Ectodermal cell (in vitro differentiated cells): ENCODE results near the gene GLS.

ENCODE experiments used
- H3K27ac ChIP-seq: 2 replicates; pipeline ENCODE4 v1.7.0; 2013; ENCODE audit warnings: mild to moderate bottlenecking, low read depth, low read length; ENCODE audit not compliant: insufficient read depth, poor library complexity, severe bottlenecking
- H3K27me3 ChIP-seq: 2 replicates; pipeline ENCODE4 v1.7.0; 2013; ENCODE audit warnings: mild to moderate bottlenecking, low read length; ENCODE audit not compliant: insufficient read depth, control insufficient read depth, poor library complexity, severe bottlenecking
- H3K36me3 ChIP-seq: one replicate; pipeline ENCODE4 v1.7.0; 2013; ENCODE audit warnings: low read length; ENCODE audit not compliant: control insufficient read depth, insufficient read depth
- H3K4me1 ChIP-seq: one replicate; pipeline ENCODE4 v1.7.0; 2013; ENCODE audit warnings: low read length; ENCODE audit not compliant: control insufficient read depth, insufficient read depth
- H3K4me3 ChIP-seq: 2 replicates; pipeline ENCODE4 v1.7.0; 2013; ENCODE audit warnings: low read depth, low read length, control low read depth; ENCODE audit not compliant: insufficient read depth
- H3K9me3 ChIP-seq: 2 replicates; pipeline ENCODE4 v1.7.0; 2013; ENCODE audit warnings: mild to moderate bottlenecking, low read length, moderate library complexity; ENCODE audit not compliant: control insufficient read depth
- WGBS, 2 experiments: methylation state at CpG; one replicate each; pipeline ENCODE4 v1.1.7; 2013; ENCODE audit warnings: missing lambda C conversion rate in 2 of 2; 5-methylcytosine and 5-hydroxymethylcytosine counted together

GLS gene

GRCh38 chr2:190904640-190905261 lies 24.1 kb downstream of the GLS start:
- 92 to 99% methylated on average over 2 to 3 of the region's 3 CpGs for WGBS, 2 experiments
- H3K27me3 ChIP-seq, result no peaks in the 10 kb centered on the region

GRCh38 chr2:190908532-190908931 lies 27.9 kb downstream of the GLS start:
- Histone ChIP-seq H3K27me3 (no peaks in the 10 kb centered on the region), H3K4me1 (no peaks in the 10 kb centered on the region), H3K36me3 (no peaks in the 10 kb centered on the region), H3K27ac (no peak overlapping the region), H3K9me3 (no peaks in the 10 kb centered on the region), H3K4me3 (no peak overlapping the region)
- 91 to 97% methylated on average over 4 of the region's 5 CpGs for WGBS, 2 experiments

More at GRCh38 chr2:190904640-190905261, 24.1 kb downstream of the GLS start:
- no peak overlapping the region for H3K4me3 ChIP-seq
- no peak overlapping the region for H3K27ac ChIP-seq
- no peaks in the 10 kb centered on the region for H3K36me3 ChIP-seq
- H3K9me3 ChIP-seq, result no peaks in the 10 kb centered on the region
- H3K4me1 ChIP-seq, result no peaks in the 10 kb centered on the region

GRCh38 chr2:190909680-190910079 lies 29.1 kb downstream of the GLS start:
- H3K27me3 ChIP-seq, result no peaks in the 10 kb centered on the region
- H3K36me3 ChIP-seq, result no peaks in the 10 kb centered on the region
- H3K9me3 ChIP-seq, result no peaks in the 10 kb centered on the region
- no peaks in the 10 kb centered on the region for H3K4me1 ChIP-seq
- no peak overlapping the region for H3K27ac ChIP-seq
- H3K4me3 ChIP-seq, result no peak overlapping the region
- WGBS, 2 experiments, result 98 to 100% methylated on average over 1 of the region's 2 CpGs

GRCh38 chr2:190910341-190911136 lies 29.9 kb downstream of the GLS start:
- 0% methylated on average over 1 of the region's 3 CpGs; no CpG with 5 or more reads in 1 of the 2 experiments for WGBS, 2 experiments
- Histone ChIP-seq H3K36me3 (no peaks in the 10 kb centered on the region), H3K27ac (no peak overlapping the region)

GRCh38 chr2:190911813-190912212 lies 31.2 kb downstream of the GLS start:
- WGBS, 2 experiments, result 80 to 95% methylated on average over 1 to 3 of the region's 3 CpGs
- Histone ChIP-seq H3K4me1 (no peaks in the 10 kb centered on the region), H3K27ac (no peak overlapping the region), H3K27me3 (no peaks in the 10 kb centered on the region), H3K9me3 (no peaks in the 10 kb centered on the region), H3K4me3 (no peak overlapping the region), H3K36me3 (no peaks in the 10 kb centered on the region)

More at GRCh38 chr2:190910341-190911136, 29.9 kb downstream of the GLS start:
- H3K9me3 ChIP-seq, result no peaks in the 10 kb centered on the region
- no peaks in the 10 kb centered on the region for H3K27me3 ChIP-seq
- H3K4me1 ChIP-seq, result no peaks in the 10 kb centered on the region
- no peak overlapping the region for H3K4me3 ChIP-seq

- Histone ChIP-seq H3K36me3 (no peaks in the 10 kb centered on the region), H3K9me3 (no peaks in the 10 kb centered on the region), H3K4me1 (no peaks in the 10 kb centered on the region), H3K27ac (no peak overlapping the region), H3K4me3 (no peak overlapping the region), H3K27me3 (no peaks in the 10 kb centered on the region)
- 96 to 98% methylated on average over 5 of the region's 5 CpGs for WGBS, 2 experiments
Measured at GRCh38 chr2:190912726-190913125, 32.1 kb downstream of the GLS start.

- H3K27ac ChIP-seq, result no peak overlapping the region
- H3K4me3 ChIP-seq, result no peak overlapping the region
- no peaks in the 10 kb centered on the region for H3K9me3 ChIP-seq
- H3K27me3 ChIP-seq, result no peaks in the 10 kb centered on the region
- H3K4me1 ChIP-seq, result no peaks in the 10 kb centered on the region
- H3K36me3 ChIP-seq, result no peaks in the 10 kb centered on the region
Measured at GRCh38 chr2:190913725-190914124, 33.1 kb downstream of the GLS start.

- peaks cover 3% of the 10 kb centered on the region for H3K36me3 ChIP-seq
- no peak overlapping the region for H3K4me3 ChIP-seq
- H3K27me3 ChIP-seq, result no peaks in the 10 kb centered on the region
- WGBS, 2 experiments, result 61 to 67% methylated on average over 3 of the region's 3 CpGs
- H3K9me3 ChIP-seq, result no peaks in the 10 kb centered on the region
- no peak overlapping the region for H3K27ac ChIP-seq
- no peaks in the 10 kb centered on the region for H3K4me1 ChIP-seq
Measured at GRCh38 chr2:190916829-190917228, 36.2 kb downstream of the GLS start.

GRCh38 chr2:190920085-190920484 lies 39.5 kb downstream of the GLS start:
- Histone ChIP-seq H3K4me3 (no peak overlapping the region), H3K27ac (no peak overlapping the region), H3K27me3 (no peaks in the 10 kb centered on the region), H3K4me1 (no peaks in the 10 kb centered on the region), H3K9me3 (no peaks in the 10 kb centered on the region), H3K36me3 (peaks cover 12% of the 10 kb centered on the region)
- WGBS, 2 experiments, result 96 to 100% methylated on average over 2 to 3 of the region's 3 CpGs

GRCh38 chr2:190922376-190922775 lies 41.8 kb downstream of the GLS start:
- Histone ChIP-seq H3K36me3 (peaks cover 12% of the 10 kb centered on the region), H3K27ac (no peak overlapping the region), H3K4me1 (no peaks in the 10 kb centered on the region), H3K27me3 (no peaks in the 10 kb centered on the region), H3K4me3 (no peak overlapping the region), H3K9me3 (no peaks in the 10 kb centered on the region)
- WGBS, 2 experiments, result 78% methylated on average over 1 of the region's 1 CpG; no CpG with 5 or more reads in 1 of the 2 experiments
